HCT116 (cell line): ENCODE data around the gene LURAP1L. TPM values are rescaled to one million over a fixed set of nuclear protein-coding genes. Genes with fewer than 3 reads are reported as not detected.

ENCODE experiments used
- ATAC-seq: fragments of 200-7000 bp; cut with Tn5 transposase; 2 replicates; pipeline ENCODE4 v1.9.1; 2020; ENCODE audit warnings: mild to moderate bottlenecking, moderate library complexity
- BruUV-seq: library from RNA; stranded (reverse); fragments of 400-500 nt; replicated peaks from 2 replicates; lab custom pipeline; 2021; lab: Mats Ljungman, UMichigan
- CTCF ChIA-PET: fragments of 300-600 bp; sonication (Branson Sonifier 250); formaldehyde crosslinking; loops from one replicate; lab custom pipeline; 2021; ENCODE audit warnings: antibody characterized with exemption; lab: Charles Lee
- POLR2A ChIA-PET: fragments of 300-600, 350-600 bp; sonication (Branson Sonifier 250); formaldehyde crosslinking; loops from one replicate; lab custom pipeline; 2021; ENCODE audit warnings: antibody characterized with exemption; lab: Charles Lee
- RAD21 ChIA-PET, 2 experiments: fragments of 300-600 bp; sonication (Branson Sonifier 250); formaldehyde crosslinking; loops; one replicate each; lab custom pipeline; 2023; ENCODE audit warnings: low total read pairs in 2 of 2; ENCODE audit not compliant: uncharacterized antibody in 2 of 2, unreplicated experiment in 2 of 2, low non-redundant PET in 1 of 2; lab: Charles Lee
- DNase-seq: peaks from one replicate; pipeline ENCODE4 v3.0.0-alpha.2; 2010; ENCODE audit warnings: low read depth, low spot score
- H2AFZ ChIP-seq: fragments of 200-600 bp; shearing (Covaris generic), sonication (generic); 2 replicates; pipeline ENCODE4 v1.6.1; 2017; ENCODE audit warnings: low read depth, mixed run types, mixed read lengths, antibody characterized with exemption, low read length; ENCODE audit not compliant: poor library complexity, severe bottlenecking
- H3K27ac ChIP-seq: 2 replicates; pipeline ENCODE4 v1.5.1; 2012; ENCODE audit warnings: low read depth, low read length
- H3K27me3 ChIP-seq: fragments of 200-600 bp; sonication (generic); 2 replicates; pipeline ENCODE4 v1.6.1; 2016; ENCODE audit warnings: mixed run types, low read length, mixed read lengths; ENCODE audit not compliant: insufficient read depth
- H3K36me3 ChIP-seq, 2 experiments: fragments of 200-500 bp in 1 of 2; fragments of 200-600 bp in 1 of 2; sonication (Bioruptor generic) in 1 of 2; sonication (generic) in 1 of 2; 2 replicates each; pipeline versions ENCODE4 v1.5.1 to v1.6.1; 2014 to 2016; ENCODE audit warnings: low read length in 2 of 2, inconsistent platforms in 1 of 2, mixed read lengths in 1 of 2, mixed run types in 1 of 2; ENCODE audit not compliant: insufficient read depth in 2 of 2, control insufficient read depth in 1 of 2
- H3K4me1 ChIP-seq, 2 experiments: fragments of 200-600 bp in 1 of 2; sonication (generic) in 1 of 2; 2 replicates each; pipeline versions ENCODE4 v1.5.1 to v1.6.1; 2012 to 2017; ENCODE audit warnings: low read length in 2 of 2, inconsistent platforms in 1 of 2, mild to moderate bottlenecking in 1 of 2, mixed read lengths in 1 of 2, mixed run types in 1 of 2, moderate library complexity in 1 of 2; ENCODE audit not compliant: insufficient read depth in 2 of 2, control insufficient read depth in 1 of 2
- H3K4me2 ChIP-seq: fragments of 200-600 bp; sonication (generic); 2 replicates; pipeline ENCODE4 v1.6.1; 2017; ENCODE audit warnings: mixed run types, low read length, mixed read lengths
- H3K4me3 ChIP-seq, 2 experiments: fragments of 200-600 bp in 1 of 2; sonication (generic) in 1 of 2; replicated peaks in 1 of 2; 2 replicates each; pipeline ENCODE4 v1.5.1; 2011 to 2016; ENCODE audit warnings: low read length in 2 of 2, control low read depth in 1 of 2, low read depth in 1 of 2, mild to moderate bottlenecking in 1 of 2, mixed read lengths in 1 of 2, mixed run types in 1 of 2
- H3K79me2 ChIP-seq: fragments of 200-600 bp; sonication (generic); 2 replicates; pipeline ENCODE4 v1.6.1; 2017; ENCODE audit warnings: mild to moderate bottlenecking, mixed run types, low read length, moderate library complexity, mixed read lengths; ENCODE audit not compliant: insufficient read depth
- H3K9ac ChIP-seq: fragments of 200-600 bp; sonication (generic); 2 replicates; pipeline ENCODE4 v1.6.1; 2016; ENCODE audit warnings: low read length, mixed read lengths
- H3K9me2 ChIP-seq: fragments of 200-600 bp; sonication (generic), shearing (Covaris generic); 2 replicates; pipeline ENCODE4 v1.6.1; 2017; ENCODE audit warnings: mixed run types, mild to moderate bottlenecking, moderate library complexity; ENCODE audit not compliant: insufficient read depth
- H3K9me3 ChIP-seq, 2 experiments: fragments of 200-500 bp in 1 of 2; fragments of 200-600 bp in 1 of 2; sonication (Bioruptor generic) in 1 of 2; sonication (generic) in 1 of 2; 2 replicates each; pipeline ENCODE4 v1.6.1; 2014 to 2017; ENCODE audit warnings: low read length in 2 of 2, mixed read lengths in 2 of 2, inconsistent platforms in 1 of 2, low read depth in 1 of 2, mild to moderate bottlenecking in 1 of 2, mixed run types in 1 of 2, moderate library complexity in 1 of 2; ENCODE audit not compliant: control insufficient read depth in 1 of 2, insufficient read depth in 1 of 2
- H4K20me1 ChIP-seq: fragments of 200-600 bp; sonication (generic), shearing (Covaris generic); 2 replicates; pipeline ENCODE4 v1.6.1; 2017; ENCODE audit warnings: mixed run types, mild to moderate bottlenecking, moderate library complexity; ENCODE audit not compliant: insufficient read depth
- CBX3 ChIP-seq: IDR thresholded peaks from 2 replicates; pipeline ENCODE4 v1.6.1; 2012; ENCODE audit warnings: low read depth
- CEBPB ChIP-seq: IDR thresholded peaks from 2 replicates; pipeline ENCODE4 v1.6.1; 2012; ENCODE audit warnings: low read depth
- ELF1 ChIP-seq: IDR thresholded peaks from 2 replicates; pipeline ENCODE4 v1.6.1; 2012; ENCODE audit warnings: low read depth, borderline replicate concordance
- EZH2phosphoT487 ChIP-seq: fragments of 200-600 bp; IDR thresholded peaks from 2 replicates; pipeline ENCODE4 v1.6.1; 2018; ENCODE audit warnings: antibody characterized with exemption, borderline replicate concordance
- FOSL1 ChIP-seq: IDR thresholded peaks from 2 replicates; pipeline ENCODE4 v1.6.1; 2012; ENCODE audit warnings: low read depth
- MAX ChIP-seq: IDR thresholded peaks from 2 replicates; pipeline ENCODE4 v1.6.1; 2012
- POLR2AphosphoS5 ChIP-seq: IDR thresholded peaks from 2 replicates; pipeline ENCODE4 v1.6.1; 2011; ENCODE audit warnings: mild to moderate bottlenecking, low read depth, low read length, moderate library complexity
- REST ChIP-seq: IDR thresholded peaks from 2 replicates; pipeline ENCODE4 v1.6.1; 2012; ENCODE audit warnings: low read depth
- SIN3A ChIP-seq: IDR thresholded peaks from 2 replicates; pipeline ENCODE4 v1.6.1; 2012; ENCODE audit warnings: low read depth
- SP1 ChIP-seq: IDR thresholded peaks from 2 replicates; pipeline ENCODE4 v1.6.1; 2012; ENCODE audit warnings: low read depth
- TCF7L2 ChIP-seq: IDR thresholded peaks from 2 replicates; pipeline ENCODE4 v1.7.0; 2011; ENCODE audit warnings: borderline replicate concordance, inconsistent platforms; ENCODE audit not compliant: insufficient read depth, insufficient read length; ENCODE audit errors: extremely low read depth
- YY1 ChIP-seq: IDR thresholded peaks from 2 replicates; pipeline ENCODE4 v1.6.1; 2011; ENCODE audit warnings: low read length, low read depth, moderate library complexity, mild to moderate bottlenecking; ENCODE audit not compliant: insufficient replicate concordance; ENCODE audit errors: extremely low read depth
- ZNF274 ChIP-seq: fragments of 200-500 bp; sonication (Bioruptor generic); IDR thresholded peaks from 2 replicates; pipeline ENCODE4 v1.6.1; 2014; ENCODE audit warnings: mild to moderate bottlenecking, low read depth, low read length, inconsistent platforms
- intact Hi-C: fragments of 100-400 bp; cut with micrococcal nuclease; formaldehyde crosslinking; loops from 2 replicates; pipeline ENCODE4 v1.10.0; 2022
- total RNA-seq: library from RNA; stranded (reverse); gene quantifications from one replicate; pipeline ENCODE4 v1.2.1, GENCODE V29; 2021; ENCODE audit not compliant: unreplicated experiment

Gene LURAP1L
- total RNA-seq, 1 experiment from 2014 or later, result 13.3 TPM

GRCh38 chr9:12855066-12855465 lies 80.2 kb downstream of the LURAP1L start:
- H3K4me3 ChIP-seq, result no peak overlapping the region
- H3K9ac ChIP-seq, result no peak overlapping the region
- H3K27me3 ChIP-seq, result no peaks in the 10 kb centered on the region
- H3K4me1 ChIP-seq, result peaks cover under 1 to 8% of the 10 kb centered on the region in 2 experiments; a peak in 2 of 4 replicates
- no peaks in the 10 kb centered on the region for H3K79me2 ChIP-seq
- H2AFZ ChIP-seq, result no peak overlapping the region
- no peaks in the 10 kb centered on the region for H3K36me3 ChIP-seq
- H3K9me2 ChIP-seq, result no peaks in the 10 kb centered on the region
- BruUV-seq, result no TSS peak
- H3K4me2 ChIP-seq, result no peak overlapping the region
- intact Hi-C loops, result no loop called here
- ChIA-PET RAD21 (no interaction called here), CTCF (no interaction called here), POLR2A (no interaction called here)
- DNase-seq (no peak), ATAC-seq (no peak)
- H4K20me1 ChIP-seq, result no peaks in the 10 kb centered on the region
- TF ChIP-seq MAX, result no peak
- TF ChIP-seq CEBPB, result no peak
- no peak for TF ChIP-seq FOSL1
- no peak for TF ChIP-seq POLR2AphosphoS5
- TF ChIP-seq CBX3, result no peak
- TF ChIP-seq EZH2phosphoT487, result no peak
- no peak for TF ChIP-seq TCF7L2
- no peak for TF ChIP-seq REST
- TF ChIP-seq SP1, result no peak
- no peak for TF ChIP-seq ZNF274
- no peak for TF ChIP-seq YY1
- TF ChIP-seq SIN3A, result no peak
- no peak for TF ChIP-seq ELF1
- no peaks in the 10 kb centered on the region for H3K9me3 ChIP-seq
- no peak overlapping the region for H3K27ac ChIP-seq
